ENCODE measurements around the gene SV2B.

The SV2B gene

DNA sequence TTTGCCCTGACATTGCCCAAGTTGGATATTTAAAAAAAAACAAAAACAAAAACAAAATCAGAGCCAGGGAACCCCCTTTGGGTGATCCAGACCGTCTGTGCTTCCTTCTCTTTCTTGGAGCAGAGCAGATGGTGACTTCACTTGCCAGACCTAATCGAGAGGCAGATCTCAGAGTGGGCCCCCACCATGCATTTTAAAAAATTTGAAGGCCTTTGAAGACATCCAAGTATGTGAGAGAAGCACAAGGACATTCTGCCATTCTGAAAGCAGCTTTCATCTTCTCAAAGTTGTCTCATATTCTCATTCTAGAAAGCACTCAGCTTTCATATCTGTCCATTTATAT is 93.3 kb downstream of the SV2B start:
- CTCF ChIA-PET, result interaction anchor here (0.9 kb wide), 1 partner anchor 32 kb away, joined by 6 read pairs; no protein-coding TSS in a partner anchor

DNA sequence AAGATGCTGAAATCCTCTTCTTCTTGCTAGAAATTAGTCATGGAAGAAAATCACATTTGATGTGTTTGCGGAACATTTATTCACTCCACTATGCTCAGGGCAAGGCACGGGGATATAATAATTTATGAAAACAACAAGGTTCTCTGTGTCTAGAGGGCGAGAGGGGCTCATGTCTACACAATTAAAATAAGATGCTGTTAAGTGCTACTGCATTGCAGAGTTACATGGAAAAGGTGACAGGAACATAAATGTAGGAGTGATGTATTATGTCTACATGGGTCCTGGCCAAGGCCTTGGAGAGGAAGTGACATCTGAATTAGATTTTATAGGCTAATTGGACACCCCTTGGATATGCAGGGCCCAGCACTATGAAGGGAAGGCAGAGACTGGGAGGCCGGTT is 96.1 kb downstream of the SV2B start:
- Histone ChIP-seq H3K36me3 (ENCODE audit: control insufficient read depth in 2 of 2, insufficient read depth in 1 of 2, low read length in 2 of 2) (no peaks in the 10 kb centered on the region), H3K4me1 (ENCODE audit: control insufficient read depth, insufficient read depth, low read length) (peaks cover 8% of the 10 kb centered on the region), H3K4me3 (ENCODE audit: low read depth, low read length) (no peak overlapping the region), H3K27ac (ENCODE audit: extremely low read depth, low read depth, low read length) (no peak overlapping the region), H3K9me3 (ENCODE audit: control insufficient read depth, insufficient read depth, low read depth, low read length) (no peaks in the 10 kb centered on the region)
- CTCF ChIA-PET, result interaction anchor here (1.0 kb wide), 1 partner anchor 29 kb away, joined by 3 read pairs; no protein-coding TSS in a partner anchor
- POLR2A ChIA-PET, result no interaction called here
- no peak for TF ChIP-seq ZNF776 (tag by site-specific recombination; IDR thresholded peaks at IDR 0.05; ENCODE audit: borderline replicate concordance)
- TF ChIP-seq ZSCAN18 (tag by site-specific recombination; IDR thresholded peaks at IDR 0.05), result no peak
- no peak for TF ChIP-seq PRDM1 (tag by site-specific recombination; IDR thresholded peaks at IDR 0.05)
- no peak for TF ChIP-seq ZNF157 (tag by site-specific recombination; IDR thresholded peaks at IDR 0.05)
- no peak for TF ChIP-seq ZNF335 (tag by site-specific recombination; conservative IDR thresholded peaks at IDR 0.05)
- no peak for TF ChIP-seq ZNF664 (tag by site-specific recombination; IDR thresholded peaks at IDR 0.05)
- TF ChIP-seq ZNF366 (tag by site-specific recombination; conservative IDR thresholded peaks at IDR 0.05), result no peak
- no peak for TF ChIP-seq SETDB1 (IDR thresholded peaks at IDR 0.05; ENCODE audit: insufficient read length, low read length)
- no peak for TF ChIP-seq WT1 (tag by site-specific recombination; IDR thresholded peaks at IDR 0.05)
- no peak for TF ChIP-seq ZNF548 (tag by site-specific recombination; IDR thresholded peaks at IDR 0.05)
- no peak for TF ChIP-seq ZSCAN16 (tag by site-specific recombination; IDR thresholded peaks at IDR 0.05)
- no peak for TF ChIP-seq ZNF248 (tag by site-specific recombination; IDR thresholded peaks at IDR 0.05)
- no peak for TF ChIP-seq ZNF433 (tag by site-specific recombination; IDR thresholded peaks at IDR 0.05; ENCODE audit: low read depth)
- TF ChIP-seq ZNF37A (tag by site-specific recombination; IDR thresholded peaks at IDR 0.05), result no peak
- TF ChIP-seq ZBTB48 (tag by site-specific recombination; IDR thresholded peaks at IDR 0.05), result no peak

More for the DNA sequence above, 93.3 kb downstream of the SV2B start:
- Histone ChIP-seq H3K27ac (ENCODE audit: extremely low read depth, low read depth, low read length) (no peak overlapping the region), H3K9me3 (ENCODE audit: control insufficient read depth, insufficient read depth, low read depth, low read length) (no peaks in the 10 kb centered on the region), H3K36me3 (ENCODE audit: control insufficient read depth in 2 of 2, insufficient read depth in 1 of 2, low read length in 2 of 2) (no peaks in the 10 kb centered on the region), H3K4me3 (ENCODE audit: low read depth, low read length) (no peak overlapping the region), H3K4me1 (ENCODE audit: control insufficient read depth, insufficient read depth, low read length) (peaks cover 5% of the 10 kb centered on the region)
- TF ChIP-seq ZNF670 (tag by site-specific recombination; IDR thresholded peaks at IDR 0.05; ENCODE audit: low read depth) (no peak), MZF1 (tag by site-specific recombination; IDR thresholded peaks at IDR 0.05; ENCODE audit: borderline replicate concordance) (no peak), ZBTB10 (tag by site-specific recombination; IDR thresholded peaks at IDR 0.05) (no peak), ZNF660 (tag by site-specific recombination; IDR thresholded peaks at IDR 0.05) (no peak), SP7 (tag by site-specific recombination; IDR thresholded peaks at IDR 0.05) (no peak), ZBTB48 (tag by site-specific recombination; IDR thresholded peaks at IDR 0.05) (no peak), BCL11B (tag by site-specific recombination; IDR thresholded peaks at IDR 0.05; ENCODE audit: low read depth) (no peak), ZSCAN23 (tag by site-specific recombination; IDR thresholded peaks at IDR 0.05) (no peak), TCF7L2 (IDR thresholded peaks at IDR 0.05; ENCODE audit: borderline replicate concordance, low read depth, low read length) (no peak), ZNF585B (tag by site-specific recombination; IDR thresholded peaks at IDR 0.05) (no peak), ZNF621 (tag by site-specific recombination; IDR thresholded peaks at IDR 0.05) (no peak), ZNF629 (tag by site-specific recombination; IDR thresholded peaks at IDR 0.05) (no peak), ZNF23 (tag by site-specific recombination; IDR thresholded peaks at IDR 0.05; ENCODE audit: borderline replicate concordance) (no peak), ZNF157 (tag by site-specific recombination; IDR thresholded peaks at IDR 0.05) (no peak), ZNF221 (tag by site-specific recombination; IDR thresholded peaks at IDR 0.05; ENCODE audit: borderline replicate concordance) (no peak)
- TF ChIP-seq, protein P1, sequence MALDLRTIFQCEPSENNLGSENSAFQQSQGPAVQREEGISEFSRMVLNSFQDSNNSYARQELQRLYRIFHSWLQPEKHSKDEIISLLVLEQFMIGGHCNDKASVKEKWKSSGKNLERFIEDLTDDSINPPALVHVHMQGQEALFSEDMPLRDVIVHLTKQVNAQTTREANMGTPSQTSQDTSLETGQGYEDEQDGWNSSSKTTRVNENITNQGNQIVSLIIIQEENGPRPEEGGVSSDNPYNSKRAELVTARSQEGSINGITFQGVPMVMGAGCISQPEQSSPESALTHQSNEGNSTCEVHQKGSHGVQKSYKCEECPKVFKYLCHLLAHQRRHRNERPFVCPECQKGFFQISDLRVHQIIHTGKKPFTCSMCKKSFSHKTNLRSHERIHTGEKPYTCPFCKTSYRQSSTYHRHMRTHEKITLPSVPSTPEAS (tag by site-specific recombination; IDR thresholded peaks at IDR 0.05), result no peak
- TF ChIP-seq, protein P2, sequence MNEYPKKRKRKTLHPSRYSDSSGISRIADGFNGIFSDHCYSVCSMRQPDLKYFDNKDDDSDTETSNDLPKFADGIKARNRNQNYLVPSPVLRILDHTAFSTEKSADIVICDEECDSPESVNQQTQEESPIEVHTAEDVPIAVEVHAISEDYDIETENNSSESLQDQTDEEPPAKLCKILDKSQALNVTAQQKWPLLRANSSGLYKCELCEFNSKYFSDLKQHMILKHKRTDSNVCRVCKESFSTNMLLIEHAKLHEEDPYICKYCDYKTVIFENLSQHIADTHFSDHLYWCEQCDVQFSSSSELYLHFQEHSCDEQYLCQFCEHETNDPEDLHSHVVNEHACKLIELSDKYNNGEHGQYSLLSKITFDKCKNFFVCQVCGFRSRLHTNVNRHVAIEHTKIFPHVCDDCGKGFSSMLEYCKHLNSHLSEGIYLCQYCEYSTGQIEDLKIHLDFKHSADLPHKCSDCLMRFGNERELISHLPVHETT (tag by site-specific recombination; IDR thresholded peaks at IDR 0.05), result no peak
- TF ChIP-seq, protein P3, sequence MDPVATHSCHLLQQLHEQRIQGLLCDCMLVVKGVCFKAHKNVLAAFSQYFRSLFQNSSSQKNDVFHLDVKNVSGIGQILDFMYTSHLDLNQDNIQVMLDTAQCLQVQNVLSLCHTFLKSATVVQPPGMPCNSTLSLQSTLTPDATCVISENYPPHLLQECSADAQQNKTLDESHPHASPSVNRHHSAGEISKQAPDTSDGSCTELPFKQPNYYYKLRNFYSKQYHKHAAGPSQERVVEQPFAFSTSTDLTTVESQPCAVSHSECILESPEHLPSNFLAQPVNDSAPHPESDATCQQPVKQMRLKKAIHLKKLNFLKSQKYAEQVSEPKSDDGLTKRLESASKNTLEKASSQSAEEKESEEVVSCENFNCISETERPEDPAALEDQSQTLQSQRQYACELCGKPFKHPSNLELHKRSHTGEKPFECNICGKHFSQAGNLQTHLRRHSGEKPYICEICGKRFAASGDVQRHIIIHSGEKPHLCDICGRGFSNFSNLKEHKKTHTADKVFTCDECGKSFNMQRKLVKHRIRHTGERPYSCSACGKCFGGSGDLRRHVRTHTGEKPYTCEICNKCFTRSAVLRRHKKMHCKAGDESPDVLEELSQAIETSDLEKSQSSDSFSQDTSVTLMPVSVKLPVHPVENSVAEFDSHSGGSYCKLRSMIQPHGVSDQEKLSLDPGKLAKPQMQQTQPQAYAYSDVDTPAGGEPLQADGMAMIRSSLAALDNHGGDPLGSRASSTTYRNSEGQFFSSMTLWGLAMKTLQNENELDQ (tag by site-specific recombination; IDR thresholded peaks at IDR 0.05; ENCODE audit: low read depth), result no peak
- POLR2A ChIA-PET, result no interaction called here
